Subcutaneous abdominal adipose tissue (tissue), 5 donors: ENCODE measurements around the gene TRPC4AP.
A peak's percentile ranks its signal among the peaks of the same experiment; 100 is the strongest.

Source experiments
- H3K27ac ChIP-seq: one replicate; pipeline ENCODE4 v1.7.0; 2013; ENCODE audit warnings: low read depth, mild to moderate bottlenecking, inconsistent platforms, low read length, moderate library complexity
- H3K27me3 ChIP-seq, 5 donors: one replicate each; pipeline ENCODE4 v1.7.0; 2013; ENCODE audit warnings: low read length in 5 of 5, inconsistent platforms in 1 of 5; ENCODE audit not compliant: control insufficient read depth in 5 of 5, insufficient read depth in 4 of 5
- H3K36me3 ChIP-seq, 5 donors: one replicate each; pipeline ENCODE4 v1.7.0; 2013; ENCODE audit warnings: low read length in 5 of 5; ENCODE audit not compliant: control insufficient read depth in 5 of 5, insufficient read depth in 5 of 5
- H3K4me1 ChIP-seq, 5 donors: one replicate each; pipeline ENCODE4 v1.7.0; 2013; ENCODE audit warnings: low read length in 5 of 5, mild to moderate bottlenecking in 3 of 5, moderate library complexity in 1 of 5; ENCODE audit not compliant: control insufficient read depth in 5 of 5, insufficient read depth in 5 of 5
- H3K4me3 ChIP-seq, 5 donors: one replicate each; pipeline ENCODE4 v1.7.0; 2013; ENCODE audit warnings: low read length in 5 of 5, low read depth in 1 of 5
- H3K9ac ChIP-seq, 5 donors: one replicate each; pipeline ENCODE4 v1.7.0; 2013; ENCODE audit warnings: low read length in 5 of 5, mild to moderate bottlenecking in 4 of 5, moderate library complexity in 3 of 5
- H3K9me3 ChIP-seq, 5 donors: one replicate each; pipeline ENCODE4 v1.7.0; 2013; ENCODE audit warnings: low read length in 5 of 5; ENCODE audit not compliant: control insufficient read depth in 5 of 5
- donor health status: healthy.
- donor health status: healthy.
- donor health status: healthy.
- donor health status: healthy.
- donor health status: healthy.

Gene TRPC4AP

GRCh38 chr20:35042268-35042667 is 50.3 kb downstream of the TRPC4AP start:
- Histone ChIP-seq H3K9ac (no peak overlapping the region), H3K4me1 (no peaks in the 10 kb centered on the region), H3K9me3 (no peaks in the 10 kb centered on the region), H3K27ac (no peak overlapping the region), H3K36me3 (peaks cover 38 to 59% (median 48%) of the 10 kb centered on the region in 5 donors), H3K27me3 (no peaks in the 10 kb centered on the region), H3K4me3 (no peak overlapping the region)

GRCh38 chr20:35040646-35041045 is 52.0 kb downstream of the TRPC4AP start:
- no peaks in the 10 kb centered on the region for H3K9me3 ChIP-seq
- no peak overlapping the region for H3K27ac ChIP-seq
- peaks cover 29 to 54% (median 41%) of the 10 kb centered on the region in 5 donors for H3K36me3 ChIP-seq
- H3K4me3 ChIP-seq: no peak overlapping the region
- H3K4me1 ChIP-seq: no peaks in the 10 kb centered on the region
- H3K9ac ChIP-seq: no peak overlapping the region
- no peaks in the 10 kb centered on the region for H3K27me3 ChIP-seq

- Histone ChIP-seq H3K9ac (no peak overlapping the region), H3K36me3 (peaks cover 26 to 54% (median 42%) of the 10 kb centered on the region in 5 donors), H3K4me3 (no peak overlapping the region), H3K4me1 (no peaks in the 10 kb centered on the region), H3K9me3 (no peaks in the 10 kb centered on the region), H3K27ac (no peak overlapping the region), H3K27me3 (no peaks in the 10 kb centered on the region)
Observed at GRCh38 chr20:35039846-35040489, 52.6 kb downstream of the TRPC4AP start.

- H3K9ac ChIP-seq: no peak overlapping the region
Observed at GRCh38 chr20:35039146-35039545, 53.5 kb downstream of the TRPC4AP start.

GRCh38 chr20:35034145-35034544 is 58.5 kb downstream of the TRPC4AP start:
- H3K9ac ChIP-seq: no peak overlapping the region
- H3K9me3 ChIP-seq: no peaks in the 10 kb centered on the region
- peaks cover 26 to 57% (median 52%) of the 10 kb centered on the region in 5 donors for H3K36me3 ChIP-seq
- H3K4me1 ChIP-seq: peaks cover 0 to 2% (median 0%) of the 10 kb centered on the region in 5 donors
- no peak overlapping the region for H3K4me3 ChIP-seq
- no peak overlapping the region for H3K27ac ChIP-seq
- H3K27me3 ChIP-seq: no peaks in the 10 kb centered on the region

More at GRCh38 chr20:35039146-35039545, 53.5 kb downstream of the TRPC4AP start:
- H3K4me3 ChIP-seq: no peak overlapping the region
- H3K36me3 ChIP-seq: peaks cover 24 to 55% (median 45%) of the 10 kb centered on the region in 5 donors
- H3K4me1 ChIP-seq: peaks cover 0 to under 1% (median 0%) of the 10 kb centered on the region in 5 donors
- no peaks in the 10 kb centered on the region for H3K27me3 ChIP-seq
- no peak overlapping the region for H3K27ac ChIP-seq
- no peaks in the 10 kb centered on the region for H3K9me3 ChIP-seq

- no peaks in the 10 kb centered on the region for H3K9me3 ChIP-seq
- H3K36me3 ChIP-seq: peaks cover 27 to 58% (median 47%) of the 10 kb centered on the region in 5 donors
- no peak overlapping the region for H3K4me3 ChIP-seq
- peaks cover 0 to 2% (median 0%) of the 10 kb centered on the region in 5 donors for H3K4me1 ChIP-seq
- H3K27me3 ChIP-seq: no peaks in the 10 kb centered on the region
- H3K9ac ChIP-seq: no peak overlapping the region
- H3K27ac ChIP-seq: no peak overlapping the region
Observed at GRCh38 chr20:35030136-35030535, 62.5 kb downstream of the TRPC4AP start.

- Histone ChIP-seq H3K9me3 (no peaks in the 10 kb centered on the region), H3K9ac (no peak overlapping the region), H3K27ac (no peak overlapping the region), H3K27me3 (no peaks in the 10 kb centered on the region), H3K4me3 (no peak overlapping the region), H3K4me1 (no peaks in the 10 kb centered on the region), H3K36me3 (peaks cover 27 to 63% (median 44%) of the 10 kb centered on the region in 5 donors)
Observed at GRCh38 chr20:35027301-35027700, 65.3 kb downstream of the TRPC4AP start.

GRCh38 chr20:35025116-35025515 is 67.5 kb downstream of the TRPC4AP start:
- Histone ChIP-seq H3K36me3 (peaks cover 18 to 63% (median 41%) of the 10 kb centered on the region in 5 donors), H3K27me3 (no peaks in the 10 kb centered on the region), H3K9ac (no peak overlapping the region), H3K4me3 (no peak overlapping the region), H3K4me1 (peaks cover 0 to 15% (median 11%) of the 10 kb centered on the region in 5 donors), H3K9me3 (no peaks in the 10 kb centered on the region), H3K27ac (no peak overlapping the region)

- Histone ChIP-seq H3K27me3 (no peaks in the 10 kb centered on the region), H3K9ac (no peak overlapping the region), H3K4me3 (no peak overlapping the region), H3K9me3 (no peaks in the 10 kb centered on the region), H3K36me3 (peaks cover 17 to 69% (median 43%) of the 10 kb centered on the region in 5 donors), H3K27ac (no peak overlapping the region), H3K4me1 (peaks cover 1 to 29% (median 20%) of the 10 kb centered on the region in 5 donors)
Observed at GRCh38 chr20:35023624-35024023, 69.0 kb downstream of the TRPC4AP start.

- Histone ChIP-seq H3K9ac (no peak overlapping the region), H3K27me3 (no peaks in the 10 kb centered on the region), H3K27ac (peak overlapping the region; percentile 60), H3K9me3 (no peaks in the 10 kb centered on the region), H3K4me1 (peaks cover 1 to 41% (median 26%) of the 10 kb centered on the region in 5 donors), H3K36me3 (peaks cover 14 to 77% (median 50%) of the 10 kb centered on the region in 5 donors), H3K4me3 (no peak overlapping the region)
Observed at GRCh38 chr20:35021831-35022230, 70.8 kb downstream of the TRPC4AP start.
